ENCODE measurements around the gene TRIM46.
"Not testable (repeated sequence)": the region's sequence is repeated elsewhere in the genome, so short reads cannot be mapped to it uniquely, and the experiment has no call there.

TRIM46 gene

DNA sequence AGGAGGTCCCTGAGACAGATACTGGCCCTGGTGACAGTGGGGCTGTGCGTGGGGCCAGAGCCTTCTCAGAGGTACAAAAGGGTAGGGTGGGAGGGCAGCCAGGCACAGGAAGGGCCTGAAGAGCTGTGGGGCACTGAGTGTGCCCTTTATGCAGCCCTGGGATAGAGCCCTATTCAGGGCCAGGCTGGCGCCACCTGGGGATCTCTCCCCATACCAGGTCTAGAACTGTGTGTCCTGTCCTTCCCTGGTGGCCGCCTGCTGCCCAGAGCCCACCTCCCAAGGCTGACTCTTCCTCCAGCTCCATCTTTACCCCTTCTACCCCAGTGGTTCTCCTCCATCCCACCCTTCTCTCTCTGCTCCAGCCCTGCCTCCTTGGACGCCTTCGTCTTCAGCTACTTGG, 59.9 kb downstream of the TRIM46 start:
- DNase-seq = not testable (repeated sequence)
